Forelimb muscle (tissue), 1 donor: Measurements from ENCODE around the gene ANKRD18A. TPM values are rescaled to one million over a fixed set of nuclear protein-coding genes. Genes with fewer than 3 reads are reported as not detected.

Experiments
- DNase-seq: peaks from one replicate; pipeline ENCODE4 v3.0.0-alpha.2; 2013; ENCODE audit warnings: low read depth
- polyA plus RNA-seq: library from polyadenylated mRNA; unstranded; fragments of 120-200 nt; gene quantifications from one replicate; pipeline ENCODE4 v1.2.1, GENCODE V29; 2013; ENCODE audit not compliant: insufficient read length

ANKRD18A gene
- polyA plus RNA-seq = 0.09 TPM

- no peak for DNase-seq
Observed at GRCh38 chr9:38620483-38621433, at the start of gene ANKRD18A. TSS of gene ANKRD18A (minus strand) at chr9:38620596. CDS start at chr9:38620285, 311 bp downstream.

- no peak for DNase-seq
Observed at GRCh38 chr9:38668791-38669466, 48.5 kb upstream of the ANKRD18A start.

GRCh38 chr9:38662763-38663593, 42.6 kb upstream of the ANKRD18A start:
- DNase-seq = peak; percentile 5

- DNase-seq = no peak
Observed at GRCh38 chr9:38659538-38659937, 39.1 kb upstream of the ANKRD18A start.

GRCh38 chr9:38656896-38657295, 36.5 kb upstream of the ANKRD18A start:
- DNase-seq = no peak

GRCh38 chr9:38652486-38652885, 32.1 kb upstream of the ANKRD18A start:
- no peak for DNase-seq

GRCh38 chr9:38652044-38652443, 31.6 kb upstream of the ANKRD18A start:
- DNase-seq = no peak

GRCh38 chr9:38651400-38652042, 31.1 kb upstream of the ANKRD18A start:
- DNase-seq = no peak

- DNase-seq = no peak
Observed at GRCh38 chr9:38650564-38650963, 30.2 kb upstream of the ANKRD18A start.

GRCh38 chr9:38649731-38650363, 29.5 kb upstream of the ANKRD18A start:
- no peak for DNase-seq

- no peak for DNase-seq
Observed at GRCh38 chr9:38644601-38645000, 24.2 kb upstream of the ANKRD18A start.

- DNase-seq = no peak
Observed at GRCh38 chr9:38643815-38644173, 23.4 kb upstream of the ANKRD18A start.

GRCh38 chr9:38642951-38643814, 22.8 kb upstream of the ANKRD18A start:
- DNase-seq = no peak

GRCh38 chr9:38641985-38642864, 21.8 kb upstream of the ANKRD18A start:
- no peak for DNase-seq

- no peak for DNase-seq
Observed at GRCh38 chr9:38641142-38641541, 20.7 kb upstream of the ANKRD18A start.

GRCh38 chr9:38639577-38639940, 19.2 kb upstream of the ANKRD18A start:
- no peak for DNase-seq

GRCh38 chr9:38638881-38639576, 18.6 kb upstream of the ANKRD18A start:
- DNase-seq = no peak

GRCh38 chr9:38634315-38634714, 13.9 kb upstream of the ANKRD18A start:
- DNase-seq = no peak
